Activated CD4-positive, alpha-beta T cell treated with anti-CD3 and anti-CD28 coated beads, Interleukin-2, Interleukin-4, amounts not matched to agents 100 ng/mL and 50 ng/mL, durations not matched to agents 16 hours and 8 hours (primary cell): ENCODE data around the gene XPC.
"Not testable (repeated sequence)": the region's sequence is repeated elsewhere in the genome, so short reads cannot be mapped to it uniquely, and the experiment has no call there.

ENCODE experiments used
- DNase-seq: peaks from one replicate; pipeline ENCODE4 v3.0.0-alpha.2; 2020; ENCODE audit warnings: low spot score

The XPC gene

GRCh38 chr3:14178247-14179113 is at the start of gene XPC, which contains the start of gene LSM3:
Gene XPC, minus strand, starts transcription at chr3:14178601. Its CDS starts 33 bp downstream, at chr3:14178568.
Gene LSM3, plus strand, starts transcription at chr3:14178817. Its CDS starts 44 bp downstream, at chr3:14178861.
- DNase-seq = peak; percentile 99

GRCh38 chr3:14227856-14228255 is 49.5 kb upstream of the XPC start:
- no peak for DNase-seq

GRCh38 chr3:14226351-14226750 is 48.0 kb upstream of the XPC start:
- DNase-seq = not testable (repeated sequence)

- DNase-seq = no peak
These were observed 47.0 kb upstream of the XPC start for GRCh38 chr3:14225421-14225820.

GRCh38 chr3:14224895-14225294 is 46.5 kb upstream of the XPC start:
- DNase-seq = no peak

GRCh38 chr3:14223595-14223994 is 45.2 kb upstream of the XPC start:
- DNase-seq = no peak

- DNase-seq = no peak
These were observed 44.6 kb upstream of the XPC start for GRCh38 chr3:14222900-14223594.

GRCh38 chr3:14222457-14222856 is 44.1 kb upstream of the XPC start:
- DNase-seq = no peak

- no peak for DNase-seq
These were observed 43.5 kb upstream of the XPC start for GRCh38 chr3:14221902-14222301.

GRCh38 chr3:14220933-14221332 is 42.5 kb upstream of the XPC start:
- DNase-seq = no peak

GRCh38 chr3:14218355-14218754 is 40.0 kb upstream of the XPC start:
- DNase-seq = no peak

GRCh38 chr3:14216257-14217048 is 38.1 kb upstream of the XPC start:
- DNase-seq = no peak

GRCh38 chr3:14214764-14215163 is 36.4 kb upstream of the XPC start:
- no peak for DNase-seq

- no peak for DNase-seq
These were observed 34.8 kb upstream of the XPC start for GRCh38 chr3:14213066-14213774.

GRCh38 chr3:14212032-14212431 is 33.6 kb upstream of the XPC start:
- no peak for DNase-seq

GRCh38 chr3:14211621-14212020 is 33.2 kb upstream of the XPC start:
- no peak for DNase-seq

- DNase-seq = no peak
These were observed 32.6 kb upstream of the XPC start for GRCh38 chr3:14210843-14211594.

- DNase-seq = no peak
These were observed 31.9 kb upstream of the XPC start for GRCh38 chr3:14210290-14210688.

- no peak for DNase-seq
These were observed 31.3 kb upstream of the XPC start for GRCh38 chr3:14209581-14210289.

- no peak for DNase-seq
These were observed 30.6 kb upstream of the XPC start for GRCh38 chr3:14208977-14209394.
